ENCODE data around the gene ATMIN.

ATMIN gene

DNA sequence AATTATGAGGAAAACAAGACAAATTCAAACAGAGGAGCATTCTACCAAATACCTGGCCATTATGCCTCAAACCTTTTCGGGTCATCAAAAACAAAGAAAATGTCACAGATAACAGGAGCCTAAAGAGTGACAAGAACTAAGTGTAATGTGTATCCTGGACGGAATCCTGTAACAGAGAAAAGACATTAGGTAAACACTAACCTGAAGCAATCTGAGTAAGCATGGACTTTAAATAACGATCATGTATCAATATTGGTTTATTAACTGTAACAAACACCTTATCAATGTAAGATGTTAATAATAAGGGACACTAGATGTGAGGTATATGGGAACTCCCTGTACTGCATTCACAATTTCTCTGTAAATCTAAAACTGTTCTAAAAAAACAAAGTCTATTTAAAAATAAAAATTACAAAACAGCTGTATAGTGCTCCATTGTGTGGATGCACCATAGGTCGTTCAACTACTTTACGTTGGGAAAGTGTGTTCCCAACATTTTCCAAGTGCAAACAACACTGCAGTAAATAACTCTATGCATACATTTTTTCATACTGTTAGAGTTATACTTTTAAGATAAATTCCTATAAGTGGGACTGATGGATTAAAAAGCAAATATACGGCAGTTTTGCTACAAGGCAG lies 43.7 kb upstream of the ATMIN start:
- no peak for DNase-seq
- no CpG with 5 or more reads among the region's 6 CpGs for WGBS (ENCODE audit: insufficient coverage)
- Histone ChIP-seq H3K36me3 (ENCODE audit: control insufficient read depth in 4 of 4, insufficient read depth in 4 of 4, low read length in 3 of 4) (peaks cover 0 to 17% (median 8%) of the 10 kb centered on the region in 4 experiments), H3K27me3 (replicated peaks in 2 of 5; ENCODE audit: control insufficient read depth in 4 of 5, insufficient read depth in 5 of 5, low read length in 4 of 5) (no peaks in the 10 kb centered on the region), H3K9me3 (ENCODE audit: control extremely low read depth in 1 of 5, control insufficient read depth in 4 of 5, insufficient read depth in 2 of 5, low read depth in 1 of 5, low read length in 4 of 5) (no peaks in the 10 kb centered on the region), H3K27ac (ENCODE audit: insufficient read depth in 1 of 2, low read depth in 1 of 2, low read length in 2 of 2, poor library complexity in 1 of 2, severe bottlenecking in 2 of 2) (no peak overlapping the region), H3K4me1 (ENCODE audit: control extremely low read depth in 1 of 4, control insufficient read depth in 4 of 4, insufficient read depth in 4 of 4, low read length in 3 of 4) (peaks cover 0 to 8% (median 3%) of the 10 kb centered on the region in 4 experiments), H3K4me3 (ENCODE audit: control insufficient read depth in 1 of 7, extremely low read depth in 1 of 7, insufficient read depth in 4 of 7, low read depth in 2 of 7, low read length in 6 of 7) (no peak overlapping the region)
- POLR2A ChIA-PET, result no interaction called here
- CTCF ChIA-PET, result interaction anchor here (0.9 to 2.1 kb wide), 2 partner anchors 12 to 18 kb away, joined by 4 to 5 read pairs; no protein-coding TSS in a partner anchor

DNA sequence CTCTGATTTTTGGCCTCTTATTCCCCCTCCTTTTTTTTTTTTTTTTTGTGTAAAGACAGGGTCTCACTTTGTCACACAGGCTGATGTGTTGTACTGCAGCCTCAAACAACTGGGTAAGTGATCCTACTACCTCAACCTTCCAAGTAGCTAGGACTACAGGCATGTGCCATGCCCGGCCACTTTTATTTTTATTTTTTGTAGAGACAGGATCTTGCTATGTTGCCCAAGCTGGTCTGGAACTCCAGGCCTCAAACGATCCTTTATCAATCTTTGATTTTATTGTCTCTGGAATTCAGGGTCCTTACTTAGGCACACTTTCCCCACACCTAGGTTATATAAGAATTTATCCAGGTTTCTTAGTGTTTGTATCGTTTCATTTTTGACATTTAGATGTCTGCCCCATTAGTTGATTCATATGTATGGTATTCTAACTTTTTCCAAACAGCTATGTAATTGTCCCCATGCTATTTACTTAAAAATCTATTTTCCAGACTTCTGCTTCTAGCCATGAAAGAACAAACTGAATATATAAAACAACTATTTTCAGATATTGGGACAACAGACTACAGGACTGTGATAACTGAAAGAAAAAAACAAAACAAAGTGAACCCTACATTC lies 42.9 kb upstream of the ATMIN start:
- H3K36me3 ChIP-seq (ENCODE audit: control insufficient read depth in 4 of 4, insufficient read depth in 4 of 4, low read length in 3 of 4), result peaks cover 0 to 13% (median 8%) of the 10 kb centered on the region in 4 experiments
- DNase-seq, result no peak
- ChIA-PET POLR2A (interaction anchor here (1.1 kb wide), 1 partner anchor 11 kb away, joined by 3 read pairs; no protein-coding TSS in a partner anchor), CTCF (interaction anchor here (0.8 to 2.3 kb wide), 7 partner anchors 10 to 27 kb away, joined by 3 to 8 read pairs (median 4); no protein-coding TSS in a partner anchor)
- H3K9me3 ChIP-seq (ENCODE audit: control extremely low read depth in 1 of 5, control insufficient read depth in 4 of 5, insufficient read depth in 2 of 5, low read depth in 1 of 5, low read length in 4 of 5), result no peaks in the 10 kb centered on the region
- WGBS (ENCODE audit: insufficient coverage), result 50% methylated on average over 2 of the region's 3 CpGs
- H3K27me3 ChIP-seq (replicated peaks in 2 of 5; ENCODE audit: control insufficient read depth in 4 of 5, insufficient read depth in 5 of 5, low read length in 4 of 5), result no peaks in the 10 kb centered on the region
- peaks cover 0 to 12% (median 6%) of the 10 kb centered on the region in 4 experiments for H3K4me1 ChIP-seq (ENCODE audit: control extremely low read depth in 1 of 4, control insufficient read depth in 4 of 4, insufficient read depth in 4 of 4, low read length in 3 of 4)
- H3K27ac ChIP-seq (ENCODE audit: insufficient read depth in 1 of 2, low read depth in 1 of 2, low read length in 2 of 2, poor library complexity in 1 of 2, severe bottlenecking in 2 of 2), result peak overlapping the region in 1 of 2 experiments; percentile 30
- no peak overlapping the region for H3K4me3 ChIP-seq (ENCODE audit: control insufficient read depth in 1 of 7, extremely low read depth in 1 of 7, insufficient read depth in 4 of 7, low read depth in 2 of 7, low read length in 6 of 7)

DNA sequence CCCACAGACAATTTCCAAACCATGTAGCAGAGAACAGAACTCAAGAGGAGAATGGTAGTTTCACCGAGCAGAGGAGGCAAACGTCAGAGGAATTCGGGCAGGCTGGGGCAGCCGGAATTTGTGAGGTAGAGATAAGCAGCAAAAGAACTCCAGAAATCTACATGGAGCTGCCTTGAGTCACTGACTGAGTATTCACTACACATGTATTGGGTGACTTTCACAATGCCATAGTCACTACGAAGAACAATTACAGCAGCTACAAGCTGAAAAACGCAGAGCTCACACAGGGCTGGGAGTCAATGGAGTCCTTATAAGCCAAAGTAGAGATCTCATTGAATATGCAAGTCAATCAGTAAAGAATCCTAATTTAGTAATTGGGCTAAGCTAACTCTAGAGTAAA lies 42.3 kb upstream of the ATMIN start:
- Histone ChIP-seq H3K4me1 (ENCODE audit: control extremely low read depth in 1 of 4, control insufficient read depth in 4 of 4, insufficient read depth in 4 of 4, low read length in 3 of 4) (peaks cover 0 to 12% (median 6%) of the 10 kb centered on the region in 4 experiments), H3K36me3 (ENCODE audit: control insufficient read depth in 4 of 4, insufficient read depth in 4 of 4, low read length in 3 of 4) (peaks cover 0 to 12% (median 6%) of the 10 kb centered on the region in 4 experiments), H3K27me3 (replicated peaks in 2 of 5; ENCODE audit: control insufficient read depth in 4 of 5, insufficient read depth in 5 of 5, low read length in 4 of 5) (no peaks in the 10 kb centered on the region), H3K4me3 (ENCODE audit: control insufficient read depth in 1 of 7, extremely low read depth in 1 of 7, insufficient read depth in 4 of 7, low read depth in 2 of 7, low read length in 6 of 7) (no peak overlapping the region), H3K27ac (ENCODE audit: insufficient read depth in 1 of 2, low read depth in 1 of 2, low read length in 2 of 2, poor library complexity in 1 of 2, severe bottlenecking in 2 of 2) (peak overlapping the region in 1 of 2 experiments; percentile 30), H3K9me3 (ENCODE audit: control extremely low read depth in 1 of 5, control insufficient read depth in 4 of 5, insufficient read depth in 2 of 5, low read depth in 1 of 5, low read length in 4 of 5) (no peaks in the 10 kb centered on the region)
- POLR2A ChIA-PET, result interaction anchor here (0.6 to 1.1 kb wide), 2 partner anchors 11 to 320 kb away, joined by 3 to 4 read pairs; no protein-coding TSS in a partner anchor
- CTCF ChIA-PET, result interaction anchor here (0.8 to 2.3 kb wide), 8 partner anchors 9 to 27 kb away, joined by 3 to 8 read pairs (median 4); no protein-coding TSS in a partner anchor
- WGBS (ENCODE audit: insufficient coverage), result 67% methylated on average over 6 of the region's 6 CpGs
- no peak for DNase-seq

DNA sequence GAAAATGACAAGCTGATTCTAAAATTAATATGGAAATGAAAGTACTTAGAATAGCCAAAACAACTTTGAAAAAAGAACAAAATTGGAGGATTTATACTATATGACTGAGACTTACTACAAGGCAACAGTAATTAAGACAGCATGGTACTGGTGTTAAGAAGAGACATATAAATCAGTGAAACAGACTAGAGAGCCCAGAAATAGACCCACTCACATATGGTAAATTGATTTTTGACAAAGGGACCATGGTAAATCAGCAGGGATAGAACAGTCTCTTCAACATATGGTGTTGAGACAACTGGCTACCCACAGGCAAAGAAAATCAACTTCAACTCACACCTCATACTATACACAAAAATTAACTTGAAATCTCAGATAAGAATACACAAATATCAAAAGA lies 41.8 kb upstream of the ATMIN start:
- Histone ChIP-seq H3K9me3 (ENCODE audit: control extremely low read depth in 1 of 5, control insufficient read depth in 4 of 5, insufficient read depth in 2 of 5, low read depth in 1 of 5, low read length in 4 of 5) (no peaks in the 10 kb centered on the region), H3K27ac (ENCODE audit: insufficient read depth in 1 of 2, low read depth in 1 of 2, low read length in 2 of 2, poor library complexity in 1 of 2, severe bottlenecking in 2 of 2) (no peak overlapping the region), H3K27me3 (replicated peaks in 2 of 5; ENCODE audit: control insufficient read depth in 4 of 5, insufficient read depth in 5 of 5, low read length in 4 of 5) (no peaks in the 10 kb centered on the region), H3K4me3 (ENCODE audit: control insufficient read depth in 1 of 7, extremely low read depth in 1 of 7, insufficient read depth in 4 of 7, low read depth in 2 of 7, low read length in 6 of 7) (no peak overlapping the region), H3K36me3 (ENCODE audit: control insufficient read depth in 4 of 4, insufficient read depth in 4 of 4, low read length in 3 of 4) (peaks cover 0 to 12% (median 6%) of the 10 kb centered on the region in 4 experiments), H3K4me1 (ENCODE audit: control extremely low read depth in 1 of 4, control insufficient read depth in 4 of 4, insufficient read depth in 4 of 4, low read length in 3 of 4) (peaks cover 0 to 12% (median 6%) of the 10 kb centered on the region in 4 experiments)
- POLR2A ChIA-PET, result interaction anchor here (0.6 to 1.1 kb wide), 2 partner anchors 10 to 319 kb away, joined by 3 to 4 read pairs; no protein-coding TSS in a partner anchor
- DNase-seq, result no peak
- CTCF ChIA-PET, result interaction anchor here (0.8 to 2.3 kb wide), 7 partner anchors 9 to 28 kb away, joined by 3 to 8 read pairs (median 4); no protein-coding TSS in a partner anchor

DNA sequence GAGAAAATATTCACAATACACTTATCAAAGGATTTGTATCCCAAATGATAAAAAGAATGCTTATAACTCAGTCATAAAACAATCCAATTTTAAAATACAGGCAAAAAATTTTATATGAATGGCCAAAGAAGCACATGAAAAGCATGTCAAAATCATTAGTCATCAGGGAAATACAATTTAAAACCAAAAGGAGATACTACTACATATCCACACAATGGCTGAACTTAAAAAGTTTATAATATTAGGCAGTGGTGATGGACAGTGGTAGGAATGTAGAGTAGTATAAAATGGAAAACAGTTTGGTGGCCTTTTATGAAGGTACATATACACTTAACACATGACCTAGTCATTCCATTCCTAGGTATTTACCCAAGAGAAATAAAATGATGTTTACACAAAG lies 41.2 kb upstream of the ATMIN start:
- no peaks in the 10 kb centered on the region for H3K9me3 ChIP-seq (ENCODE audit: control extremely low read depth in 1 of 5, control insufficient read depth in 4 of 5, insufficient read depth in 2 of 5, low read depth in 1 of 5, low read length in 4 of 5)
- ChIA-PET POLR2A (no interaction called here), CTCF (interaction anchor here (2.0 to 2.3 kb wide), 2 partner anchors 8 to 10 kb away, joined by 6 to 8 read pairs; no protein-coding TSS in a partner anchor)
- no peak overlapping the region for H3K27ac ChIP-seq (ENCODE audit: insufficient read depth in 1 of 2, low read depth in 1 of 2, low read length in 2 of 2, poor library complexity in 1 of 2, severe bottlenecking in 2 of 2)
- no peak overlapping the region for H3K4me3 ChIP-seq (ENCODE audit: control insufficient read depth in 1 of 7, extremely low read depth in 1 of 7, insufficient read depth in 4 of 7, low read depth in 2 of 7, low read length in 6 of 7)
- H3K27me3 ChIP-seq (replicated peaks in 2 of 5; ENCODE audit: control insufficient read depth in 4 of 5, insufficient read depth in 5 of 5, low read length in 4 of 5), result no peaks in the 10 kb centered on the region
- peaks cover 0 to 12% (median 6%) of the 10 kb centered on the region in 4 experiments for H3K4me1 ChIP-seq (ENCODE audit: control extremely low read depth in 1 of 4, control insufficient read depth in 4 of 4, insufficient read depth in 4 of 4, low read length in 3 of 4)
- H3K36me3 ChIP-seq (ENCODE audit: control insufficient read depth in 4 of 4, insufficient read depth in 4 of 4, low read length in 3 of 4), result peaks cover 0 to 12% (median 6%) of the 10 kb centered on the region in 4 experiments
- DNase-seq, result no peak

DNA sequence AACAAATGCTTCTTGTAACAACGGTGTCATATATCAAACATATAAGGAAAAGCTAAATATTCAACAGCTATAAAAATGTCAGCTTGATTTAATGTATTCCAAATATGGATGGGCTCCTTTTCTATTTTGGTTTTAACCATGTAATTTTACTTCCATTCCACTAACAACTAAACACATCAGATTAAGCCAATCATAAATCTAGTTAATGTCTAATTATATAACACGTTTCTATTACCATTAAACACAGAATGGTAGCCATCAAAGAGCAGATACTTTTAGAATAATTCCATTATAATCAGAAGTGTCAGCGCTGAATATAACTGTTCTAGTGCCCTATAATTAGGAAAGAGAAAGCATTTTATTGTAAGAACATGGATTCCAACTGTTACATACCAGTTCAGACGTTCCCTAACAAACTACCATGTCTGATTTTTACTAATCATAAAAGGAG lies 38.9 kb upstream of the ATMIN start:
- Histone ChIP-seq H3K9me3 (ENCODE audit: control extremely low read depth in 1 of 5, control insufficient read depth in 4 of 5, insufficient read depth in 2 of 5, low read depth in 1 of 5, low read length in 4 of 5) (no peaks in the 10 kb centered on the region), H3K4me1 (ENCODE audit: control extremely low read depth in 1 of 4, control insufficient read depth in 4 of 4, insufficient read depth in 4 of 4, low read length in 3 of 4) (peaks cover 0 to 12% (median 6%) of the 10 kb centered on the region in 4 experiments), H3K27ac (ENCODE audit: insufficient read depth in 1 of 2, low read depth in 1 of 2, low read length in 2 of 2, poor library complexity in 1 of 2, severe bottlenecking in 2 of 2) (peak overlapping the region; percentile 34 to 80), H3K27me3 (replicated peaks in 2 of 5; ENCODE audit: control insufficient read depth in 4 of 5, insufficient read depth in 5 of 5, low read length in 4 of 5) (no peaks in the 10 kb centered on the region), H3K4me3 (ENCODE audit: control insufficient read depth in 1 of 7, extremely low read depth in 1 of 7, insufficient read depth in 4 of 7, low read depth in 2 of 7, low read length in 6 of 7) (peak overlapping the region in 6 of 7 experiments; percentile 29 to 87 (median 67)), H3K36me3 (ENCODE audit: control insufficient read depth in 4 of 4, insufficient read depth in 4 of 4, low read length in 3 of 4) (peaks cover 0 to 4% (median 2%) of the 10 kb centered on the region in 4 experiments)
- peak in 2 of 3 donors; percentile 40 to 41 for DNase-seq
- ChIA-PET POLR2A (interaction anchor here (1.5 kb wide), 1 partner anchor 10 kb away, joined by 4 read pairs; the partner anchor contains the start of genes CENPN and CMC2), CTCF (interaction anchor here (1.2 to 1.5 kb wide), 2 partner anchors 10 to 37 kb away, joined by 3 read pairs; no protein-coding TSS in a partner anchor)
- no CpG with 5 or more reads among the region's 4 CpGs for WGBS (ENCODE audit: insufficient coverage)
